OCI-LY7 (cell line): ENCODE results near the gene BTBD2. TPM values are rescaled to one million over a fixed set of nuclear protein-coding genes. Genes with fewer than 3 reads are reported as not detected.
A peak's percentile ranks its signal among the peaks of the same experiment; 100 is the strongest.

Experiments used
- BruUV-seq: library from RNA; stranded (reverse); fragments of 400-500 nt; replicated peaks from 2 replicates; lab custom pipeline; 2021; lab: Mats Ljungman, UMichigan
- CTCF ChIA-PET: fragments of 300-600 bp; sonication (Branson Sonifier 250); formaldehyde crosslinking; loops from one replicate; lab custom pipeline; 2022; ENCODE audit warnings: antibody characterized with exemption; ENCODE audit not compliant: unreplicated experiment; lab: Charles Lee
- POLR2A ChIA-PET: fragments of 300-600 bp; sonication (Branson Sonifier 250); formaldehyde crosslinking; loops from one replicate; lab custom pipeline; 2022; ENCODE audit warnings: antibody characterized with exemption; lab: Charles Lee
- DNase-seq: peaks from one replicate; pipeline ENCODE4 v3.0.0-alpha.2; 2015; ENCODE audit warnings: low spot score
- H2AFZ ChIP-seq: fragments of 200-600 bp; sonication (generic), shearing (Covaris generic); 2 replicates; pipeline ENCODE4 v1.6.1; 2014; ENCODE audit warnings: mild to moderate bottlenecking, antibody characterized with exemption, low read length, moderate library complexity
- H3K27ac ChIP-seq: fragments of 200-600 bp; sonication (generic); 2 replicates; pipeline ENCODE4 v1.5.1; 2014; ENCODE audit warnings: mixed run types, low read depth, mild to moderate bottlenecking, moderate library complexity, low read length, inconsistent platforms; ENCODE audit not compliant: poor library complexity, severe bottlenecking
- H3K36me3 ChIP-seq: fragments of 200-600 bp; sonication (generic); 2 replicates; pipeline ENCODE4 v1.6.1; 2014; ENCODE audit warnings: mild to moderate bottlenecking, antibody characterized with exemption, low read length, moderate library complexity, mixed read lengths; ENCODE audit not compliant: insufficient read depth
- H3K4me1 ChIP-seq: fragments of 200-600 bp; sonication (generic); 2 replicates; pipeline ENCODE4 v1.5.1; 2014; ENCODE audit warnings: mild to moderate bottlenecking, low read length; ENCODE audit not compliant: insufficient read depth, poor library complexity, severe bottlenecking
- H3K4me2 ChIP-seq: fragments of 200-600 bp; sonication (generic); 2 replicates; pipeline ENCODE4 v1.6.1; 2014; ENCODE audit warnings: mild to moderate bottlenecking, low read length
- H3K4me3 ChIP-seq: fragments of 200-600 bp; sonication (generic); 2 replicates; pipeline ENCODE4 v1.5.1; 2014; ENCODE audit warnings: mild to moderate bottlenecking, low read depth, low read length; ENCODE audit not compliant: poor library complexity, severe bottlenecking
- H3K79me2 ChIP-seq: fragments of 200-600 bp; sonication (generic); 2 replicates; pipeline ENCODE4 v1.6.1; 2016; ENCODE audit warnings: low read depth, mild to moderate bottlenecking, low read length, moderate library complexity, mixed read lengths; ENCODE audit not compliant: insufficient read depth
- H3K9me2 ChIP-seq: fragments of 200-600 bp; sonication (generic); 2 replicates; pipeline ENCODE4 v1.6.1; 2016; ENCODE audit warnings: mild to moderate bottlenecking, low read length, mixed read lengths; ENCODE audit not compliant: insufficient read depth
- H3K9me3 ChIP-seq: fragments of 200-600 bp; sonication (generic); 2 replicates; pipeline ENCODE4 v1.6.1; 2014; ENCODE audit warnings: mild to moderate bottlenecking, mixed run types, low read length, mixed read lengths
- H4K20me1 ChIP-seq: fragments of 200-600 bp; sonication (generic); 2 replicates; pipeline ENCODE4 v1.6.1; 2014; ENCODE audit warnings: mild to moderate bottlenecking, antibody characterized with exemption, low read length, moderate library complexity, mixed read lengths; ENCODE audit not compliant: insufficient read depth
- CTCF ChIP-seq: fragments of 200-600 bp; sonication (generic); conservative IDR thresholded peaks from 2 replicates; pipeline ENCODE4 v1.5.1; 2014; ENCODE audit warnings: mild to moderate bottlenecking, antibody characterized with exemption, low read length, moderate library complexity, mixed read lengths
- EZH2phosphoT487 ChIP-seq: fragments of 200-600 bp; sonication (generic); IDR thresholded peaks from 2 replicates; pipeline ENCODE4 v1.6.1; 2018; ENCODE audit warnings: low read depth, borderline replicate concordance, mild to moderate bottlenecking, mixed run types, antibody characterized with exemption, low read length, moderate library complexity, mixed read lengths
- intact Hi-C: fragments of 100-400 bp; cut with micrococcal nuclease; formaldehyde crosslinking; loops from one replicate; pipeline ENCODE4 v1.10.0; 2022; ENCODE audit not compliant: unreplicated experiment
- total RNA-seq, 2 experiments: library from RNA; depleted of rRNA in 1 of 2; stranded (reverse); fragments of >200 nt in 1 of 2; shearing (Covaris generic) in 1 of 2; gene quantifications; 2 replicates each; pipeline ENCODE4 v1.2.3, GENCODE V29; 2014 to 2022

BTBD2 gene
- total RNA-seq, 2 experiments from 2014 or later: 53.9 to 91.6 TPM

DNA sequence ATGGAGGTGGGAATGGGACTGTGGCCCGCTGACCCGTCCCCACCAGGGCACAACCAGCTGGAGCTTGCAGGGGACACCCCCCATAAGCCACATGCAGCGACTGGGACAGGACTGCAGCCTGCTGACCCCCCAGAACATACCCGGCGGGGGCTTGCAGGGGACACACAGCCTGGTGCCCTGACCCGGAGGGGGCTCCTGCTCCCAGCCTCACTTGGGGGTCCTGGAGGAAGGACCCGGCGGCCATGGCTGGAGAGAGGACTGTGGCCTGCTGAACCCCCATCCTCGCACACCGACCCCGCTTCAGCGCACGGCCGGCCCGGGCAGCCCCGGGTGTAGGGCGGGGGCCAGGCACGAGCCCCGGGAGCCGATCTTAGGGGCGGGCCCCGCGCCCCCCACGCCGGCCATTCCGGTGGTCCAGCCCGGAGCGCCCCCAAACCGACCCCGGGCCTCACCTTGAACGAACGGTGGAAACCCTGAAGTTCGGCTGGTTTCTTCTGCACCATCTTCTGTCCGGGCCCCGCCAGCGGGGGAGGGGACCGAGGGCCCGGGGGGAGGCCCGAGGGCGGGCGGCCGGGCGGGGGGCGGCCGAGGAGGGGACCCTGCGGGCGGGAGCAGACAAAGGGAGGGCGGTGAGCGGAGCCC, 35.0 kb upstream of the BTBD2 start:
- POLR2A ChIA-PET: no interaction called here
- no TSS peak for BruUV-seq
- Histone ChIP-seq H2AFZ (no peak overlapping the region), H3K4me2 (peak overlapping the region; percentile 93), H4K20me1 (0 out of 2 replicates have a peak, but pooled peaks cover 6% of the 10 kb centered on the region), H3K9me2 (no peaks in the 10 kb centered on the region), H3K79me2 (peaks cover 30% of the 10 kb centered on the region), H3K9me3 (no peaks in the 10 kb centered on the region), H3K4me1 (peaks cover 51% of the 10 kb centered on the region), H3K27ac (peak overlapping the region; percentile 68), H3K36me3 (peaks cover 37% of the 10 kb centered on the region), H3K4me3 (peak overlapping the region; percentile 98)
- CTCF ChIA-PET: no interaction called here
- no peak for DNase-seq
- intact Hi-C loops: loop anchor here (2.0 kb wide), 2 partner anchors 36 to 44 kb away; no protein-coding TSS in a partner anchor
- no peak for TF ChIP-seq EZH2phosphoT487
- no peak for TF ChIP-seq CTCF

DNA sequence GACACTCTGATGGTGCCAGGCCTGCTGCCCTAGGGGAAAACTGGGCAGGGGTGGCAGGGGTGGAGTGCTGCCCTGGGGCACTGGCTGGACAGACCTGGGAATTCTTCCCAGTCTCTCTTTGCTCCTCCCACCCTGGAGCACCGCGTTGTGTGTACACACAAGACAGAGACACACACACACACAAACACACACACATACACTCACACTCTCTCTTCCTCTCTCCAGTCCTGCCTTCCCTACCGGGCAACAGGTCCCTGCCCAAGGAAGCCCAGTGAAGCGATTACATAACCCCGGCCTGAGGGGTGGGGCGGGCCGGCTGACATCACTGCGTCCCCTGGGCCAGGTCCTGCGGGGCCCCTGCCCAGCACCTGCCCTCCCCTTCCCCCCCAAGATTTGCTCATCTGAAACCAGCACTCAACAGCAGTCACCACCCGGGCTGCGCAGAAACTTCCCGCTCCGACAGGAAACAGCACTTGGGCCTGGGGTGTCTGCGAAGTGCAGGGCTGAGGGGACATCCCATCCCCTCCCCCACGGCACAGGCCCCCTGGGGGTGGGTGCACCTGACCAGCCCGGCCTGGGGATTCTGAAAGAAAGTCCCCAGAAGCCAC, 34.3 kb upstream of the BTBD2 start:
- TF ChIP-seq CTCF (no peak), EZH2phosphoT487 (no peak)
- Histone ChIP-seq H4K20me1 (0 out of 2 replicates have a peak, but pooled peaks cover 6% of the 10 kb centered on the region), H3K4me1 (peaks cover 49% of the 10 kb centered on the region), H3K4me2 (peak overlapping the region; percentile 93), H3K79me2 (peaks cover 30% of the 10 kb centered on the region), H3K9me2 (no peaks in the 10 kb centered on the region), H3K36me3 (peaks cover 43% of the 10 kb centered on the region), H3K27ac (peak overlapping the region; percentile 68), H3K4me3 (peak overlapping the region; percentile 98), H2AFZ (no peak overlapping the region), H3K9me3 (no peaks in the 10 kb centered on the region)
- POLR2A ChIA-PET: interaction anchor here (0.6 to 0.7 kb wide), 2 partner anchors 12 to 43 kb away, joined by 3 read pairs; no protein-coding TSS in a partner anchor
- no TSS peak for BruUV-seq
- DNase-seq: peak; percentile 87
- CTCF ChIA-PET: no interaction called here
- intact Hi-C loops: loop anchor here (2.0 kb wide), 2 partner anchors 37 to 45 kb away; no protein-coding TSS in a partner anchor
